ENCODE measurements around the gene AGK.
"Not testable (repeated sequence)": the region's sequence is repeated elsewhere in the genome, so short reads cannot be mapped to it uniquely, and the experiment has no call there.

Gene AGK

DNA sequence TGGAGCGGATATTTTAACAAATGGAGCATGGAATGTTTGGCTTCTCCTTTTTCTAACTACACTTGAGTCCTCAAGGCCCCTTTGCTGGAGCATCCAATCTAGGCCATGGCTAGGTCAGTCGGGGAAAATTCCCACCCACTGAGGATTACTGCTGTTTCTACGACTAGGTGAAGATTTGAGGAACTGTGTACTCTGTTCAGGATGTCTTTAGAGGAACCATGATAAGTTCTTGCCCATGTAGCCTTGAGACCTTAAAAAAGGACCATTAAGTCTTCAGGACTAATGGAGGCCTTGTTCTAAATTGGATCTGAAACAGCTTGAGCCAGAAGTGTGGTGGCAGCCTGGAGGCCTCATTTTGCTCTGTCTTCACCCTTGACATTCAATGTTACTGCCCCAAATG, 6.2 kb downstream of the AGK start:
- no peak for DNase-seq (ENCODE audit: low spot score)

DNA sequence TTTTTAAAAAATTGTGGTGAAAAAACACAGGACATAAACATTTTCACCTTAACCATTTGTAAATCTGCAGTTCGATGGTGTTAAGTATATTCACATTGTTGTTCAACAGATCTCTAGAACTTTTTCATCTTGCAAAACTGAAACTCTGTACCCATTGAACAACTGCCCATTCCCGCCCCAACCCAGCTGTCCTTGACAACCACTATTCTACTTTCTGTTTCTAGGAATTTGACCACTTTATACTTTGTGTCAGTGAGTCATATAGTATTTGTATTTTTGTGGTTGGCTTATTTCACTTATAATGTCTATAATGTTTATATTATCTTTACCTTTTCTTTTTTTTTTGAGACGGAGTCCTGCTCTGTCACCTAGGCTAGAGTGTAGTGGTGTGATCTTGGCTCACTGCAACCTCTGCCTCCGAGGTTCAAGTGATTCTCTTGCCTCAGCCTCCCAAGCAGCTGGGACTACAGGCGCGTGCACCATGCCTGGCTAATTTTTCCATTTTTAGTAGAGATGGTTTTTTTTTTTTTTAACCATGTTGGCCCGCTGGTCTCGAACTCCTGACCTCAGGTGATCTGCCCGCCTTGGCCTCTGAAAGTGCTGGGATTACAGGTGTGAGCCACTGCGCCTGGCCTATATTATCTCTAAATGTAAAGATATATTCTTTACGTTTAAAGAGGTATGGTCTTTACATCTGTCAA, 6.8 kb downstream of the AGK start:
- DNase-seq (ENCODE audit: low spot score) = not testable (repeated sequence)

DNA sequence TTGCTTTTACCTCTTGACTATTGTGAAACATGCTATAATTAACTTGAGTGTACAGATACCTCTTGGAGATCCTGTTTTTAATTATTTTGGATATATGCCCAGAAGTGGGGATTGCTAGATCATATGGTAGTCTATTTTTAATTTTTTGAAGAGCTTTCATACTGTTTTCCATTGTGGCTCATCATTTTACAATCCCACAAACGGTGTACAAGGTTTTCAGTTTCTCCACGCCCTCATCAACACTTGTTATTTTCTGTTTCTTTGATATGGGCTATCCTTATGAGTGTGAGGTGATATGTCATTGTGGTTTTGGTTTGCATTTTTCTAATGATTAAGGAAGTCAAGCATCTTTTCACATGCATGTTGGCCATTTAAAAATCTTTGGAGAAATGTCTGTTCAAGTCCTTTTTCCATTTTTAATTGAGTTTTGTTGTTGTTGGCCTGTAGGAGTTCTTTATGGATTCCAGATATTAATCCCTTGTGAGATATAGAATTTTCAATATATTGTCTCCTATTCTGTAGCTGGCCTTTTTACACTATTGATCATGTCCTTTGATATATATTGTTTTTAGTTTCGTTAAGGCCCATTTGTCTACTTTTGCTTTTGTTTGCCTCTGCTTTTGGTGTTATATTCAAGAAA, 7.5 kb downstream of the AGK start:
- DNase-seq (ENCODE audit: low spot score) = peak; percentile 85

DNA sequence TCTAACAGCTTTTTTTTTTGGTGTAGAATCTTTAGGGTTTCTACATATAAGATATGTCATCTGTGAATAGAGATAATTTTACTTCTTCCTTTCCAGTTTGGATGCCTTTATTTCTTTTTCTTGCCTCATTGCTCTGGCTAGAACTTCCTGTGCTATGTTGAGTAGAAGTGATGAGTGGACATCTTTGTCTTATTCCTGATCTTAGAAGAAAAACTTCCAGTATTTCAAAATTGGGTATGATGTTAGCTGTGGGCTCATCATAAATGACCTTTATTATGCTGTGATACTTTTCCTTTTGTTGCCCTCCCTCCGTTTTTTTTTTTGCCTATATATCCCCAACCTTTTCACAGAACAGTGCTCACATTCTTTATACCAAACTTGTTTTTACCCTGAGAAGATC, 8.8 kb downstream of the AGK start:
- DNase-seq (ENCODE audit: low spot score) = no peak

DNA sequence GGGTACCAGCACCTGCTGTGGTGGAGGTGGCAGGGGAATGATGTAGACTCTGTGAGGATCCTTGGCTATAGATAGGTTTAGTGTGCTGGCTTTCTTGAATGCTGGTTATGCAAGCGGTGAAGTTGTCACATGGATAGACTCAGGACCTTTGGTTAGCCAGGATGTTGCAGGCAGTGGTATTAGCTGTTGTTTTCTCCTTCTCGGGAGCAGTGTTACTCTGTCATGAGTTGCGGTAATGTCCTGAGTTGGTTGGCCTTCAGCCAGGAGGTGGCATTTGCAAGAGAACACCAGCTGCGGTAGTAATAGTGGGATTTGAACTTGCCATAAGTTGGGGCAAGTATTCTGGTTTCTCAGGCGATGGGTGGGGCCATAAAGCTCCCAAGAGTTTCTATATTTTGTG, 10.8 kb downstream of the AGK start:
- no peak for DNase-seq (ENCODE audit: low spot score)

DNA sequence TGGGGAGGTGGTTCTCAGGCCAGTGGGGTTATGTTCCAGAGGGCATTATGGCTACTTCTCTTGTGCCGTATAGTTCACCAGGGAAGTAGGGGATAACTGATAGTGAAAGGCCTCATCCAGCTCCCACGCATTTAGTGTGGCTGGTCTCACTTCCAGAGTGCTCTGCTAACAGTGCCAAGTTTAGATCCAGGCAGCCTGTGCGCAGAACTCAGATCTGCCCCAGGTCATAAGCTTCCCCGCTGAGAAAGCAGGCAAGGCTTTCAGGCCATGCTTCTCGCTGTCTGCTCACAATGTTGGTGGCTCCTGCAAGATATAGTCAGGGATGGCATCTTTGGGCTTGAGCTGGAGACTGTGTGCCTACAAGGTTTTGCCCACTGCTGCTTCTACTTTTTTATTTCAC, 11.3 kb downstream of the AGK start:
- peak; percentile 25 for DNase-seq (ENCODE audit: low spot score)

DNA sequence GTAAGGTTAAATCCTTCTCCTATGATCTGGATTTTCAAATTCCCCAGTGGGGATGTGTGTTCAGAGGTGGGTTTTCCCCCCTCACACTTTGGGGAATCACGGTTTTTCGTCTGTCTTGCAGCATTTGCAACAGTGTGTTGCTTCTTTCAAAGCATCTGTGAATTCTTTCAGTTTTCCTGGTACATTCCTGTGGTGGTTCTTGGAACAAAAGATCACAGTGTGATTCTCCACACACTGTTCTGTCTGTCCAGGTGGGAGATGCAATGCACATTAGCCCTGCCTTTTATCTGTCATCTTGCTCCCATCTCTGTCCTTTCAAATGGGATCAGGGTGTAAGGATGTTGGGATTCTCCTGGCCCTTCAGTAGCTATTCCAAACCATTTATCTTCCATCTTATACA, 11.8 kb downstream of the AGK start:
- DNase-seq (ENCODE audit: low spot score) = no peak

DNA sequence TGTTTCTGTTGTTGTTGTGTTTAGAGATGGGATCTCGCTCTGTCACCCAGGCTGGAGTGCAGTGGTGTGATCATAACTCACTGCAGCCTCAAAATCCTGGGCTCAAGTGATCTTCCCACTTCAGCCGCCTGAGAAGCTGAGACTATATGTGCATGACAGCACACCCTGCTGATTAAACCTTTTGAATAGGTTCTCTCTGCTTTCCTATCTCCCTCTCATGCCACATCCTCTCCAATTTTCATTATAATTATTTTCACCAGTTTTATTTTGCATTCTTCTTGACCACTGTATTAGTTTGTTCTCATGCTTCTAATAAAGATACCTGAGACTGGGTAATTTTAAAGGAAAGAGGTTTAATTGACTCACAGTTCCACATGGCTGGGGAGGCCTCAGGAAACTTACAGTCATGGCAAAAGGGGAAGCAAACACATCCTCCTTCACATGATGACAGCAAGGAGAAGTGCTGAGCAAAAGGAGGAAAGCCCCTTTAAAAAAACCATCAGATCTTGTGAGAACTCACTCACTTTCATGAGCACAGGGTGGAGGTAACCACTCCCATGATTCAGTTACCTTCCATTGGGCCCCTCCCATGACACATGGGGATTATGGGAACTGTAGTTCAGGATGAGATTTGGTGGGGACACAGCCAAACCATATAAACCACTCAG, 12.9 kb downstream of the AGK start:
- no peak for DNase-seq (ENCODE audit: low spot score)

DNA sequence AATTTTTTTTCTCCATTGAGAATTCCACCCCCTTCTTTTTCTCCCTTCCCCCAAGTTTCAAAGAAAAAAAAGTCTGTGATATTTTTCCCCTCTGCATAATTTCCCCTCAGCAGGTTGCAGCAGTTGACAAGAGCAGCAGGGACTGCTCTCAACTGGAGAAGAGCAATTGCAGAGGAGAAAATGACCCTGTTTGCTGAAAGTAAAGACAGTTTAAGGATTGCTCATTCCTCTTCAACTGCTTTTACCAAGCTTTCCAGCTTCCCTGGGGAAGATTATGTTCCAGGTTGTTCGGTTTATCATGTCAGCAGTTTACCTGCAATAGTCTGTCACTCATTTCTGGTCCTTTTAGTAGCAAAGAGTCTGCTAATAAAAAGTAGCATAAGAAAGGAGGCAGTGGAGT, 16.2 kb downstream of the AGK start:
- DNase-seq (ENCODE audit: low spot score) = no peak

DNA sequence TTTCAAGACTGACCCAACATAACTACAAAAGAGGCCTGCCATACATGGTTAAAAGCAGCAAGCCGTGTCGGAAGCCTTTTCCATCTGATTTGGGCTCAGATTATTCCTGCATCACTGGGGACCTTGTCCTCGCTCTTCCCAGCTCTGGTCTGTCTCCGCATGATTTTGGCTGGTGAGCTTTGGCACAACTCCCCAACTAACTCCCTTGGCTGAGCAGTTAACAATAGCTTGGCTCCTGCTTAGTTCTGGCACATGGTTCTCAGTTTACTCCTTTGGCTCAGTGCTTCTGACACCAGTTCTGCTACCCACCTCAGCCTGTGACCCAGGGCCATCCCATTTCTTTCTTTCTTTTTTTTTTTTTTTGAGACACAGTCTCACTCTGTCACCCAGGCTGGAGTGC, 17.0 kb downstream of the AGK start:
- peak; percentile 94 for DNase-seq (ENCODE audit: low spot score)

DNA sequence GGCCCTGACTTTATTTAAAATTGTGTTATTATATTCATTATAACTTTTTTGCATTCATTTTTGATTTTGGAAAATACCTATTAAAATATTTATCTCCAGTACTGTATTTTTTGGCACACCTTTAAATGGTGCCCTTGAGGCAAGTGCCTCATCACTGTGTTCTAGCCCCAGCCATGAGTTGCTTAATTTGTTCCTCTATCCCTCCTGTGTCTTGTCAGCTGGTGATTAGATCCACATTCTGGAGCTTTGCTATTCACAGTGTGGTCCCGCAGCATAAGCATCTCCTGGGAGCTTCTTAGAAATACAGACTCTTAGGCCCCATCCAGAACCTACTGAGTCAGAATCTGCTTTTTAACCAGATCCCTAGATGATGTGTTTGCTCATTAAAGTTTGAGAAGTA, 19.8 kb downstream of the AGK start:
- DNase-seq (ENCODE audit: low spot score) = no peak

DNA sequence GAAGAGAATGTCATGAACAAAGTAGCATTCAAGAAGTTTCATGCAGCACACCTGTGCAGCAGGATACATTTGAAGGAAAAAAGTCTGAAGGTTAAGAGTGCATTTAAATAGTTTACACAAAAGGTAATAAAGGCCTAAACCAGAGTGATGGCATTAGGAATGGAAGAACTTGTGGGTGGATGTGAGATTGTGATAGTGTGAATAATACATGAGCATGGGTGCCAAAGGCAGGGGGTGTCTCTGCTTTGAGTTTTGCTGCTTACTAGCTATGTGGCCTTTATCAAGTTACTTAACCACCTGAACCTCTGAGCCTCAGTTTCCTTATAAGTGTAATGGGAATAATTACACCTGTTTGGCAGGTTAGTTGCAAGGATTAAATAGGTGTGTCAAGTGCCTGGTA, 21.0 kb downstream of the AGK start:
- DNase-seq (ENCODE audit: low spot score) = no peak

DNA sequence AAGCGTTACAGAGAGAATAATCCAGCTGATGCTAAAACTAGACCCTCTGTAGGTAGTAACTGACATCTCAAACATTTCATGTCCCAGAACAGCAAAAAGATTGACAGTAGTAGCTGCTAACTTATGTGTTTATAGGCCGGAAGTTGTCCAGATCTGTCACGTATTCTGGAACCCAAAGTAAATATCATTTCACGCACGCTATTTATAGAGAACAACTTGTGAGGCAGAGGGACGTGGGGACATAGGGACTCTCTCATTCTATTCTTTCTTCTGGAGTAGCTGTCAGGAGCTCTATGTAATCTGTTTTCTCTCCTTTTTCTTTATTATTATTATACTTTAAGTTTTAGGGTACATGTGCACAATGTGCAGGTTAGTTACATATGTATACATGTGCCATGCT, 22.3 kb downstream of the AGK start:
- DNase-seq (ENCODE audit: low spot score) = no peak

DNA sequence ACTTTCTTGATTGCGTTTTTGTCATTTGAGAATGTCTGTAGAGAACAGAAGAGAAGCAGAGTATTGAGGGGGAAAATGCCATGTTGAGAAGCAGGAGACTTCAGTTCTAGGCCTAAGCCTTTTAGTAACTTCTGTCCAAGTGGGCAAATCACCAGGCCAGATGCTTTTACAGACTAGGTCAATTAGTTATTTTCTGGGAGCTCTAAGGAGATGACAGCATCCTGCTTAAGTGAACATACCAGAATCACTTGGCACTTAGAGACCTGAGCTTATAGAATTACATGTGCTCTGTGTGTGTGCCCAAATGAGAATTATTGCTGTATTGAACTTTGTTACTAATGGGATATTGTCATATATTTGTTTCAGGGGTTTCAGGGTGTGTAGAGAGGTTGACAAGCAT, 24.0 kb downstream of the AGK start:
- DNase-seq (ENCODE audit: low spot score) = no peak

DNA sequence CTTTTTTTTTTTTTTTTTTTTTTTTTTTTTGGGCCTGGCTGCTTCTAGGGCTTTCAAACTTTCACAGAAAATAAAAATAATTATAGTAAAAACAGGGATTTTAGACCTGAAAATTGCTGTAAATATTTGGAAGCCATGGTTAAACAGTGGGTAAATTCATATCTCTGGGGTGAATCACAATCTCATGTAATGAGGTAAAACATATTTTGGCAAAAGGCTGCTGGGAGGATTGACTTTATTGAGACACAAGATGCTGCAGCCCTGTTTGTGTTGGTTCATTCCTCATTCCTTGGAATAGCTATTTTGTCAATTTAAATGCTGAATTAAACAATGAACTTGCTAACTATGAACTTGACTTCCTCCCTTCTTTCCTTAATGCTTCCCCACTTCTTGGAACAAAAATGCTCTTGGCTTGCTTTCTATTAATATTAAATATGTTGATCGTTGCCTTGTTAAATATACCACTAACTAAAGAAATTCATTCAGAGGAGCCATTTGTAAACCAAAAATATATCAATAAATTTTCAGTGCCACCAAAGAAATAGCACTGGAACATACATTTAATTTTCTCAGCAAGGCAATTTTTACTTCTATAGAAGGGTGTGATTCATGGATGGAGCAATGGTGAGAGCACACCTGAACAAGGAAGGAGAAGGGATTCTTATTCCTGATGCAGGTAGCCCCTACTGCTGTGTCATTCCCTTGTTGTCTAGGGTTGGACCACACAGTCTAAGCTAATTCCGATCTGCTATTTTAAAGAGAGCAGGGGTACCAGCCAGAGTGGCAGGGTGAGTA, 24.6 kb downstream of the AGK start:
- no peak for DNase-seq (ENCODE audit: low spot score)

DNA sequence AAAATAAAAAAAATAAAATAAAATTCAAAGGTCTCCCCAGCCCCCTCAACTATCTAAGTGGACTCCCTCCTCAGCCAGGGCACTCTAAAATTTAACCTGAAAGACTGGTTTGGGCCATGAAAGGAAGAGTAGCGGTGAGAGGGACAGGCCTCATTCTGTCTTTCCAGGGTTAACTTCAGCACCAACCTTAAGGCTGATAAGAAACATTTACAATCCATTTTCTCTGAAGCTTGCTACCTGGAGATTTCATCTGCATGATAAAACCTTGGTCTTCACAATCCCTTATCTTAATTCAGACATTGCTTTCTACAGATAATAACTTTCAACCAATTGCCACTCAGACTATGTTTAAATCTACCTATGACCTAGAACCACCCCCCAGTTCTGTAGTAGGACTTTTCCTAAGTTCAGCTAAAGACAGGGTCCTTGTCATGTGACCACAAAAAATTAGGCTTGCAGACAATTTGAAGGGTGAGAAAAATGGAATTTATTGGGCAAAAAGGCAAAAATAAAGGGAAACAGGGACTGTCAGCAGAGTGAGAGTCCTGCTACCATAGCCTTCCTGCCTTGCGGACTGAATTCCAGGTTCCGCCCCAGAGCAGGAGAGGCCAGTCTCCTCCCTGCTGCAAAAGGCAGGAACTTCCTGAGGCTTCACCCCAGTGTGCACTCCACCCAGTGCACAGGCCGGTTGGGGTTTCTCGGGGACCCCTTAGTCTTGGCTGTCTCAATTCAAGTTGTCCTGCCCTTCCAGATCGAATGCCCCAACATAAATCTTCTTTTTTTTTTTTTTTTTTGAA, 26.0 kb downstream of the AGK start:
- no peak for DNase-seq (ENCODE audit: low spot score)

DNA sequence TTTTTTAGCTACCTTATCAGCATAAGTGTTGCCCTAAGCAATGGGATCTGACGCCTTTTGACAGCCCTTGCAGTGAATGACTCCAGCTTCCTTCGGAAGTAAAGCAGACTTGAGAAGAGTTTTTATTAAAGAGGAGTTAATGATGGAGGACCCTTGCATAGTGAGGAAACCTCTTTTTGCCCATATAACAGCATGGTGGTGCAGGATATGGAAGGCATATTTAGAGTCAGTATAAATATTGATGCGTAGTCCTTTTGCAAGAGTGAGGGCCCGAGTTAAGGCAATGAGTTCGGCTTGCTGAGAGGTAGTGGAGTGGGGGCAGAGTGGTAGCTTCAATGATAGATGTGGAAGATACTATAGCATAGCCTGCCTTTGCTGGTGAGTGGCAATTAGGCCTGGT, 28.7 kb downstream of the AGK start:
- not testable (repeated sequence) for DNase-seq (ENCODE audit: low spot score)

DNA sequence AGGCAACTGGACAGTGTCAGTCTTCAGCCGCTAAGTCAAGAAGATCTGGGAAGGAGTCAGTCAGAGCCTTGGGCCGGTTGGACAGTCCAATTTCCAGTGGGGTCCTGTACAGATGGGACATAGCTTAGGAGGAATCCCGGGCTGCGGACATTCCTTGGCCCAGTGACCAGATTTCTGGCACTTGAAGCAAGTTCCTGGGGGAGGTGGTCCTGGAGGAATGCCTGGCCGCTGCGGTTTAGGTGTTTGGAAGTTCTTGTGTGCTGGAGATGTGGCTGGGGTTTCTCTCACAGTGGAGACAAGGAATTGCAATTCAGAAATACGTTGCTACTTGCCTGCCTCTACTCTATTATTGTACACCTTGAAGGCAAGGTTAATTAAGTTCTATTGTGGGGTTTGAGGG, 30.9 kb downstream of the AGK start:
- not testable (repeated sequence) for DNase-seq (ENCODE audit: low spot score)

DNA sequence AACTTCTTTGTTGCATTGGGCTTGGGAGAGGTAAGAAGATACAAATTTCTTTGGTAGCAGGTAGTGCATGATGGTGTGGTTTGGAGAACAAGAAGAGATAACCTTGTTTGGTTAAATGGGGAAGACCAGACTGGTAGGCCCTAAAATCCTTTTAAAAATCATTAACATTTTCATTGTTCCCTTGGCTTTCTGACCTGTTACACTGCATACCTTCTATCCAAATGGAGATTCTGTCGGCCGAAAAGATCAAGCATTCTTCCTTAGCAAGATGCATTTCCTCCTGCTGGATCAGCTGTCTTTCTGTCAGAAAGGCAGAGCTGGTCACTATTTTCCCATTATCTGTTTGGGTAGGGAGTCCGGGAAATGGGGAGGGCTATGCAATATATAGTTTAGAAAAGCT, 33.7 kb downstream of the AGK start:
- no peak for DNase-seq (ENCODE audit: low spot score)

DNA sequence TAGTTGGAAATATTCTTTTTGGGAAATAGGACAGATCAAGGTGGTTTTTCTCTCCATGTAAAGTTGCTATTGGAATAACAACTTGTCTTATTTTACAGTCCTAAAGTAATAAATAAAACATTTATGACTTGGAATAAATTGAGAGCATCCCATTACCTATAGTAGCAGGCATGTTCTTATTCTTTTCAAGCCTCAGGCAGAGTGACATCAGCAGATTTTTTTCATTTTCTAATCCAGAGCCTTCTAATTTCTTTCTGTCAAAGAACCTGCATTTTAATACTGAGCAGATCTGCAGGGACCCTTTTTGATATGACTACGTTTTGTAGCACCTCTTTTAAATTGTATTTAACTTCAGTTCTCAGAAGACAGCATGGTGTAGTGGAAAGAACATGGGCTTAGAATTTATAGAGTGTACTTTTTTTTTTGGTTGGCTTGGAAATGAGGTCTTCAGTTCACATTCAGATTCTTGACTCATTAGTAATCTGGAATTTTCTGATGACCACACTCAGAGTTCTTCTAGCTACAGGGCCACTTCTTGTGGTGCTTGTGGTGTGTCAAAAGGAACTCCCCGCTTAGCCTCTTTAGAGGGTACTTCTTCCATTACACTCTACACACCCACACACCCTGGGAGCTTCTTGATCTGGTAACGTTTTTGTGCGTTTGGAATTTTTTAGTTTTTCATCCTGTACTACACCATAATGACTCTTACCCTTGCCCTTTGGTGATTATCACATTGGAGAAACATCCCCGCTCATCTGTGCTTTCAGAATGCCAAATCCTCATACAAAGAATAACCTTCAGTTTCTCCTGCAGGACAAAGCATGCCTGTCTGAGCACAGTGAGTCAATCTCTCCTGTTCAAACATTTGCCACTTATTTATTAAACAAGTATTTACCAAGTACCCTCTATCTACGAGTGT, 34.6 kb downstream of the AGK start:
- no peak for DNase-seq (ENCODE audit: low spot score)

DNA sequence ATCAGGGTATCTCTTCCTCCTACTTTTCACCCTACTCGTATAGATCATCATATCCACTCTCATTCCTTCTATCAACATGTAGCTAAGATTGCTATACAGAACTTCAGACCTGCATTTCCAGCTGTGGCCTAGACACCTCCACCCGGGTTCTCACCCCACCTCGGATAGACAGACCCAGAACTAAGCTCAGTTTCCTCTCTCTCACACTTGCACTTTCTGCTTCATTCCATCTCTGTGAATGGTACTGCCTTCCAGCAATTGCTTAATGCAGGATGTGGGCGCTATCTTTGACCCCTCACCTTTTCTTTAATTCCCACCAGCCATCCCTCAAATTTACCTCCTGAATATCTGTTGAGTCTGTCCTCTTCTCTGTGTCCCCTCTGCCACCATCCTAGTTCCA, 35.7 kb downstream of the AGK start:
- DNase-seq (ENCODE audit: low spot score) = no peak

Data from cerebellar cortex (tissue), 1 donor.